Measurements from ENCODE around the gene PVALB. TPM values are rescaled to one million over a fixed set of nuclear protein-coding genes. Genes with fewer than 3 reads are reported as not detected.

The PVALB gene, protein sequence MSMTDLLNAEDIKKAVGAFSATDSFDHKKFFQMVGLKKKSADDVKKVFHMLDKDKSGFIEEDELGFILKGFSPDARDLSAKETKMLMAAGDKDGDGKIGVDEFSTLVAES
- polyA plus RNA-seq (2013, experiment 1 of 2; ENCODE audit: insufficient read length): not detected
- polyA plus RNA-seq (2013, experiment 2 of 2; ENCODE audit: insufficient read length): not detected

DNA sequence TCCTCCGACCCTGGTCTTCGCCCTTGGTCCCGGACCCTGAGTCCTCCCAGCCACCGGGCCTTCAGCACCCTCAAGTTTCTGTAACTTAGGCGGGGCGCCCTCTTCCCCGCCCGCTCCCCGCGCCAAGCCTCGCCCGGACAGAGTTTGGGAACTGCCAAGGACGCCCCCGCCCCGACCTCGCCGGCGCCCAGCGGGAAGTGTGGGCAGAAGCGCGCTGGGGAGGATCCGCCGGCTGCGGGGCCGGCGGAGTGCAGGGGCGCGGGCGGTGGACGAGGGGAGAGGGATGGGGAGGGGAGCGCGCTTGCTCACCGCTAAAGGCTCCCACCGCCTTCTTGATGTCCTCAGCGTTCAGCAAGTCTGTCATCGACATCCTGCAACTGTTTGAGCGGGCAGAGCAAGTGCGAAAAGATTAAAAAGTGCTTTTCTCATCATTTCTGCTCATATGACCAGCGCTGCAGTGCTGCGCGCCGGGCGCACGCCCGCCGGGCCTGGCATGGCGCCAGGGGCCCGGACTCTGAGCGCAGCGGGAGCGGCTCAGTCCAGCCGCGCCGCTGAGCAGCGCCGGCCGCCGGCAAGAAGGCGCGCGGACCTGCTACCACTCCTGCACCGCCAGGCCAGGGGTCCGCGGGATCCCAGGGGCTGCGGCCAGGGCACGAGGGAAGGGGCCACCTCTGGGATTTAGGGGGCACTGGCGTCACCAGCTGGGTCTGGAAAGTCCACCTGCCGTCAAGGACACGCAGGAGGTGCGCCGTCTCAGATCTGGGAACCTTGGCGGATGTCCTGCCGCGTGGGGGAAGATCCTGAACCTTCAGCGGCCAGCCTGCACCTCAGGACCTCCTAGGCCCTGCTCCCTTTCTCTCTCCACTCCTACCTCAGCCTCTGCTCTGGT is at the start of gene PVALB:
TSS of gene PVALB (minus strand) at position 400 of the 889 bp plus-strand sequence. CDS start at position 370, 30 bp downstream.
- peak; percentile 9 for DNase-seq

DNA sequence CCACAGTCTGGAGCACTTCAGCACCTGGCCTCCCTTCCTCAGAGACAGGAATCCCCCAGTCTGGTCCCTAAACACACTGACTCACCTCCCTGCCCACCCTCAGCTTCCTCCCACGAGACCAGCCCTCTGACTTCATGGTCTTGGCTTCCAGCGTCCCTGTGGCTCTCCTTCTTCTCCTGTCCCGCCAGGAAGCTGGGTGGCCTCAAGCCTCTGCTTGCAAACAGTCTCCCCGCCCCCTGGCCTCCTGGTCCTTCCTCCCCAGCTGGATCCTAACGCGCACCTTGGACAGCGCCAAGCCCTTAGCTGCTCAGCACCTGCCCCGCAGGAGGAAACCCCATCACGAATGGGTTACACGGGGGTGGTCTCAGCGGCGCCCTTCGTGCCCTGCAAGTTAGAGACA is 48.5 kb upstream of the PVALB start:
- no peak for DNase-seq

DNA sequence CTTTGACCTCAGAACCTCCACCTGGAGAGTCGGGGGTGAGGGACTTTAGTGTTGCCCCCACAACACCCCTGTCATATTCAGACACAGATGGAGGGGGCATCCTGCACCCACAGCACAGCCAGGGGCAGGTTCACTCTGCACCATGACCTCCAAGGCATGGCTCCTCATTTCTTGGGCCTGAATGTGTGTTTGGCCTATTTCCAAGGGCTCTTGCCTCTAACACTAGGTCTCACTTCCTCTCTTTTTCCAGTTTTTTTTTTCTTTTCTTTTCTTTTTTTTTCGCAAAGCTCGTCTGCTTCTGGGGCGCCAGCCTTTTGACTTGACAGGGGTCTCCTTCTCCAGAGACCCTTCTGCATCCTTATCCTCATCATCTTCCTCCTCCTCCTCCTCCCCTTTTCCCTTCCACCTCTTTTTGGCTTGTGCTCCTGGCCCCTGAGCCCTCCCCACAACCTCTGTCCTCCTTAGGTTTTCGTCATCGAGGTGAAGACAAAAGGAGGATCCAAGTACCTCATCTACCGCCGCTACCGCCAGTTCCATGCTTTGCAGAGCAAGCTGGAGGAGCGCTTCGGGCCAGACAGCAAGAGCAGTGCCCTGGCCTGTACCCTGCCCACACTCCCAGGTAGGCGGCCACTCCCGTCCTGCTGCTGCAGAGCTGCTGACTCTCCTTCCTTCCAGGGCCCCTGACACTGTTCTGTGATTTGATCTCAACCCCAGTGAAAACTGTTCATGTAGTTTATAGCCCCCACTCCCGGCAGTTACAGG is 47.8 kb upstream of the PVALB start:
- DNase-seq: no peak

DNA sequence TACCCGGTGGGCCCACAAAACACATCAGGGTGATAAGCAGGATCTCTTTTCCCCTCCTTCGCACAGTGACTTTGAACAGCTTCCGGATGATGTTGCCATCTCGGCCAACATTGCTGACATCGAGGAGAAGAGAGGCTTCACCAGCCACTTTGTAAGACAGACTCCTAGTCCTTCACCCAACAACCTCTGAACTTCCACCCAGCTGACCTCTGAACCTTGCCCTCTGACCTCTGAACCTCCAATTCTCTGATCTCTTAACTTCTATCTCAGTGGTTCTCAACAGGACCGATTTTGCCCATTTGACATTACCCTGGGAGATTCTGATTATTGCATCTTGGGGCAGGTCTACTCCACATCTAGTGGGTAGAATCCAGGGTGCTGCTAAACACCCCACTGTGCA is 47.1 kb upstream of the PVALB start:
- no peak for DNase-seq

DNA sequence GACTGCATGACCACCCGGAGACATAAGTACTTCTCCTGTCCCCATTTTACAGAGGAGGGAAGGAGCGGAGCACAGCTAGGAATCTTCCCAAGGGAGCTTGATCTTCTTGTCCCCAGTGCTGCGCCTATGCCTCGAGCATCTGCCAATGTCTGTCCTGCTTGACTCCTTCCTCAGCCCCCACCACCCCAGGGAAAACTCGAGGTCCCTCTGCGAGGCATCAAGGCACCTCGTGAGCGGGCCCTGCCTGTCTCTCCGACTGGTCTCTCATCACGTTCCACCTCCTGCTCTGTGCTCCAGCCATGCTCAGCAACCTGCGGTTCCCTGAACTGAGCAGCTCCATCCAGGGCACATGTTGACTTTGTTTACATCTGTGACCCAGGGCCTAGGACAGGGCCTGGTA is 46.4 kb upstream of the PVALB start:
- no peak for DNase-seq

DNA sequence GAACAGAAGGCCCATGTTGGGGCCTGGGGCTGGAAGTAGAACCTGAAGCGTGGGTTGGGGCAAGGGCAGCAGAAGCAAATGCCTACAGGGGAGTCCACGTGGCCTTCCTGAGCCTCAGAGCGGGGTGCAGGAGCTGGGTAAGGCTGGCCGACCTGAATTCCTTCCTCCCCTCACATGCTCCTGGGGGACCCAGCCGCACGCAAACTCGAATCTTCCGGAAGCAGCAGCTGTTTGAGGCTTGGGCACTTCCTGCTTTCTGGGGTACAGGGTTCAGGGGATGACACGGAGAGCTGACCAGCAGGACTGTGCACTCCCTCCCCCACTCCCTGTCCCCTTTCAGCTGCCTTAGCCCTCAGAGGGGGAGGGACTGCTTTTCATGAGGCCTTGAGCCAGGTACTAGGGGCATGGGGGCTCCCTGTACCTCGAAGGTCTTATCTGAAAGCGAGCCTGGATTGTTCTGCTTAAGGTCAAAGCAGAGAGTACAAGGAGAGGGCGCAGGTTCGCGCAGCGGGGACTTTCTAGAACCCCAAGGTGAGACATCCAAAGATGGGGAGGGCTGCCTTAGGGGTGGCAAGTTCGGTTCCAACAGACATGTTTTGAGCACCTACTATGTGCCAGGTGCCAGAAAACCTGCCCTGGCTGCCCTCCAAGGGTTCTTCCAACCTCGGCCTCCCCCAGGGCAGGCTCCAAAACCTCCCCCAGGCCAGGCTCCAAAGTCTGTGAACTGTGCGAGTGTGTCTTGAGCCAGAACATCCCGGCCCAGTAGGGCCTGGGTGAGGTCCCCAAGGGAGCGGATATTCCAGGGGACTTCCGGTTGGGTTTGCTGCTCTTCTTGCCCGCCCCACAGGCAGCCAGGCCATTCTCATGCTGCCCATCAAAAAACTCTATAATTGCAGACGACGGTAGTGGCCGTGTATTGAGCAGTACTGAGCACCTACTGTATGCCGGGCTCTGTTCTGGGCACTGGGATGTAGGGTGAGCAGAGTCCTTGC is 45.7 kb upstream of the PVALB start:
- DNase-seq: no peak

DNA sequence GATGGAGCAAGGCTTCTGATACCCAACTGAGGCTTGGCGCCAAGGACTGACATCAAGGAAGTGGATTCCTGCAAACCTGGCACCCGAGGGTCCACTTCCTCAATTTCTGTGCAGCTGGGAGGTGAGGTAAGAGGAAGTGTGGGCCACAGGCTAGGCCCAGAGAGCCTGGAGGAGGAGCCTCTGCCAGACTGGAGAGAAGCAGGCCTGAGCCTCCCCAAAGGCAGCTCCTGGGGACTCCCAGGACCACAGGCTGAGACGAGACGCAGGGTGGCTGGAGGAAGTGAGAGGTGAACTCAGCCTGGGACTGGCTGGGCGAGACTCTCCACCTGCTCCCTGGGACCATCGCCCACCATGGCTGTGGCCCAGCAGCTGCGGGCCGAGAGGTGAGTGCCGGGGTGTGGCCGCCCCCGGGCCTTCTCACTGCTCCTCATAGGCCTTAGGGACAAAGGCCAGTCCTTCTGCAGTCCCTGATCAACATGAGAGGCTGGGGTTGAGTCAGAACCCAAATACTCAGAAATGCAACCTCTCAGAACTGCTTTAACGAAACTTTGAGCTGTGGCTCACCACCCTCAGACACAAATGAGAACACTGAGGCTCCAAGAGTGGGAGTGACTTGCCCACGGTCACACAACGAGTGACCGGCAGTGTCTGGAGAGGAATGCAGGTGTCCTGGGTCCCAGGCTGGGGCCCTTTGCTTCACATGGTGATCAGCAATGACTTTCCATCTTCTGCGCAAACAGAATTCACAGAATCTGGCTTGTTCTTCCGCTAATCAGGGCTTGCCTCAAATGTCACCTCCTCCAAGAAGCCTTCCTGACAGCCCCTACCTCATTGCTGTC is 44.2 kb upstream of the PVALB start, which contains the start of gene NCF4:
TSS of gene NCF4 (plus strand) at position 186 of the 839 bp plus-strand sequence. CDS start at position 352, 166 bp downstream.
- no peak for DNase-seq

DNA sequence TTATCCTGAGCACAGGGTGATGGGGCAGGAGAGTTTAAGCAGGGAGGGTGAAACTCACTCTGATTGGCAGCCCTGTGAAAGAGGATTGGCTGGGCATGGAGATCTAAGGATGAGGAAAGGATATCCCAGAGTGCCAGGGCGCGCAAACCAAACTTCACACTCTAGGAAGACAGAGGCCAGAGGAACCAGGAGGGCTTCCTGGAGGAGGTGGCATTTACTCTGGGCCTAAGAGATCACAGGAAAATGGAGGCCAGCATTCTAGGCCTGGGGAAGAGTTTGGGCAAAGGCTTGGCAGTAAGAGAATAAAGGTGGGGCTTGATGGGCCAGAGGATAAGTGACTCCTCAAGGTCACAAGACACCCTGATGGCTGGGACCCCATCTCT is 43.6 kb upstream of the PVALB start:
- no peak for DNase-seq

DNA sequence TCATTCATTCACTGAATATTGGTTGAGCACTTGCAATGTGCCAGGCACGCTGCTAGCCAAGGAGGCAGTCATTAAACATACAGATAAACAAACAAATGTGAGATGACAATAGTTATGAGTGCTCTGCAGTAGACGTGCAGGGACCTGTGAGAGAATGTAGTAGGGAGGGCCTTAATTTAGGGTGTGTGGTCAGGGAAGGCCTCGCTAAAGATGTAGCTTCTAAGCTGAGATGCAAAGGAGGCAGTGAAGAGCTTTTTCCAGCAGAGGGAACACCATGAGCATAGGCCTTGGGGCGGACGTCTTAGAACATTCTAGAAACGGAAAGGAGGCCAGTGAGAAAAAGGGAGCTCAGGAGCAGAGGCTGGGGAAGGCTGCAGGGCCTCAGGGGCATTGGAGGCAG is 43.2 kb upstream of the PVALB start:
- no peak for DNase-seq

DNA sequence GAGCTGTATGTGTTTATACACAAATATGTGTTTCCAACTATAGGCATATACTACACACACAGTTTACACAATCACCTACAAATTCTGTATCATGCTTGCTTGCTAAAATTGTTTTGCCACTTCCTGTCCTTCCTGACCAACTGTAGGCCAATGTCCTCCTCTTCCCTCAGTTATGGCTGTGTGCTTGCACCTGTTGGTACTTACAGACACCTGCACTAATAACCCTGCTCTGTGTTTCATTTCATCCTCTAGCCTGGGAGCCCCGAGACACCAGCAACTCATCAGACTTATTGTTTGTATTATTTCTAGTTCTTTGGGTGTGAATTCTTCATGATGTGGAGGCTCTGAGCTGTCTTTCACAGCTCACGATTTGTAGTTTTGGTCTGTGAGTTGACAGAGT is 42.1 kb upstream of the PVALB start:
- DNase-seq: no peak

DNA sequence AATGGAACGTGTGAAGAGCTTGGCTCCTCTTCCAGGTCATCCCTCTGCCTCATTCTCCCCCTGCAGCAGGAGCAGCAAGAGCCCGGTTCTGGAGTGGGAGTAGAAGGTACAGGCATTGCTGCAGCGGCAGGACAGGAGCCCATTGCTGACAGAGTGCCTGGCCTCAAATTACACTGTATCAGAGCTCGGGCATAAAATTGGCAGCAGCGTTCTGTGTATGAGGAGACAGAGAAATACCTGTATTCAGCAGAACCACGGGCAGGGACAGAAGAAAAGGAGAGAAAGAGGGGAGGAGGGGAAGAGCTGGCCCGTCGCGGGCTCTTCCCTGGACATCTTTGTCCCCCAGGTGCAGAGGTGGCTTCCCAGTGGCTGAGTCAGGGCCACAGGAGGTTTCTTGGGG is 41.3 kb upstream of the PVALB start:
- DNase-seq: no peak

DNA sequence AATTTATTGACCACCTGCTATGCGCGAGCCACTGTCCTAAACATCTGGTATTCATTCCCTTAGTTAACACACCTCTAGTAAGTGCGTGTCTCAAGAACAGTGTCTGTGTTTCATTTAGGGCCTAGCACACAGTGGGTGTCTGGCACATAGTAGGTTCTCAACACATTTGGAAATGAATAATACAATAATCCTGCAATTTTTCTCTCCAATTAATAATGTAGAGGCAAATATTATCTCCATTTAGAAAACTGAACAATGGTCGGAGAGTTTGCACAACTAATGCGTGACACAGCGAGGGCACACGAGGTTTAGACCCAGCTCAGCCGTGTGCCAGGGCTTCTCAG is 39.9 kb upstream of the PVALB start:
- DNase-seq: no peak

DNA sequence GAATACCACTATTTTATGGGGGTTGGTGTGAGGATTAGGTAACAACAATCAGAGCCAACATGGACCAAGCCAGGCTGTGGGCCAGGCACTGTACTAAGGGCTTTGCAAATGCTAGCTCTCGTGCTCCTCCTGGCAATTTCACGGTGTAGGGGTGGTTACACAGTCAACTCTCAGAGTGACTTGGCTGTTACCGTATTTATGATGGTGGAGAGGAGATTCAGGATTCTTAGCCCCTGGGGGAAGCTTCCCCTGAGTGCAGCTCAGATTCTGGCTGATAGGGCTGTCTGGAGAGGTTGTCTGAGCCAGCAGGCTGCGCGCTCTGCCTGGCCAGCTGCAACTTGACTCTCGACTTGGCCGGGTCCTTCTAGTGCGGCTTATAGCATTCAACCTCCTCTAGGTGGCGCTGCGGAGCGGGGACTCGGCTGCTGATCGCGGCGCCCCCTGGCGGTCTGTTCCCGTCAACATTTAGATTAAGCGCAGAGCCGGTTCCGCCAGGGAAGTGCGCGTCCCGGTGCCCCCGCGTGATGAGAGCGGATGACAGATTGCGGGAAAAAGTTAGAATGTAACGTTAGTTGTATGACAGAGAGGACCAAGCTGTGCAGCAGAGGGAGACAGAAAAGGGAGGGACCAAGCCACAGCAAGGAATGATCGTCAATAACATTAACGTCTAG is 39.4 kb upstream of the PVALB start:
- peak; percentile 75 for DNase-seq

DNA sequence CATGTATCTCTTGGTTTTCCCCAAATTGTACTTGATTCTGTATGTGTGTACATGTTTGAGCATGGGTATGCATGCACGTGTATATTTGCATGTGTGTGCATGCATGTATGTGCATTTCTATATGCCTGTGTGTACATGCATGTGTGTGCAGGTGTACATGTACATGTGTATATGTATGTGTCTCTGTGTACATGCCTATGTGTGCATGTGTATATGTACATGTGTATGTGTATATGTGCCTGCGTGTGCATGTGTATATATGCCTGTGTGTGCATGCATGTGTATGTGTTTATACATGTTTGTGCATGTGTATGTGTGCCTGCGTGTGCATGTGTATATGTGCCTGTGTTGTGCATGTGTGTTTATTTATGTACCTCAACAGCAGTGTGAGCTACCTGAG is 38.6 kb upstream of the PVALB start:
- DNase-seq: no peak

DNA sequence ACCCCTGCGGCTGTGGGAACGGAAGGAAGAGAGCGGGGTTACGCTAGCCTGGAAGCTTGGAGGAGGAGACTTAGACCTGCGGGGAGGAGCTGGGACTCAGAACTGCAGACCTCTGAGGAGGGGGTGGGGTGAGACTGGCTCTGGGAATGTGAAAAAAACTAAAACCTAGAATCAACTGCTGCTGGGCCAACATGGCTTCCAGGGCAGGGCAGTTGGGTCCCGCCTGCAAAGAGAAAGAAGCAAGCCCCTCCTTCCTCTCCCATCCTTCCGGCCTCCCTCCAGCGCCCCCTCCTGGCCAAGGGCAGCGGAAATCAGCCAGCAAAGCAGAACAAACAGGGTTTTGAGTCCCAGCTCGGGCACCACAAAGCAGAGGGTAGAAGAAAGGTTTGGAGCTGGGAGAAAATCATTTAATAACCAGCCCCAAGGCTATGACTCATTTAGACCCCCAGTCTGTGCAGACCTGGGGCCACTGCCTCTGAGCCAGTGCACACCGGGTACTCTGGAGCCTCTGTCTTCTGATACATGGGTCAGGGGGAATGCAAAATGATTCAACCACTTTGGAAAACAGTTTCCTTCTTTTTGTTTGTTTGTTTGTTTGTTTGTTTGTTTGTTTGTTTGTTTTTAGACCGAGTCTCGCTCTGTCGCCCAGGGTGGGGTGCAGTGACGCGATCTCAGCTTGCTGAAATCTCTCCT is 36.7 kb upstream of the PVALB start:
- DNase-seq: peak; percentile 54

DNA sequence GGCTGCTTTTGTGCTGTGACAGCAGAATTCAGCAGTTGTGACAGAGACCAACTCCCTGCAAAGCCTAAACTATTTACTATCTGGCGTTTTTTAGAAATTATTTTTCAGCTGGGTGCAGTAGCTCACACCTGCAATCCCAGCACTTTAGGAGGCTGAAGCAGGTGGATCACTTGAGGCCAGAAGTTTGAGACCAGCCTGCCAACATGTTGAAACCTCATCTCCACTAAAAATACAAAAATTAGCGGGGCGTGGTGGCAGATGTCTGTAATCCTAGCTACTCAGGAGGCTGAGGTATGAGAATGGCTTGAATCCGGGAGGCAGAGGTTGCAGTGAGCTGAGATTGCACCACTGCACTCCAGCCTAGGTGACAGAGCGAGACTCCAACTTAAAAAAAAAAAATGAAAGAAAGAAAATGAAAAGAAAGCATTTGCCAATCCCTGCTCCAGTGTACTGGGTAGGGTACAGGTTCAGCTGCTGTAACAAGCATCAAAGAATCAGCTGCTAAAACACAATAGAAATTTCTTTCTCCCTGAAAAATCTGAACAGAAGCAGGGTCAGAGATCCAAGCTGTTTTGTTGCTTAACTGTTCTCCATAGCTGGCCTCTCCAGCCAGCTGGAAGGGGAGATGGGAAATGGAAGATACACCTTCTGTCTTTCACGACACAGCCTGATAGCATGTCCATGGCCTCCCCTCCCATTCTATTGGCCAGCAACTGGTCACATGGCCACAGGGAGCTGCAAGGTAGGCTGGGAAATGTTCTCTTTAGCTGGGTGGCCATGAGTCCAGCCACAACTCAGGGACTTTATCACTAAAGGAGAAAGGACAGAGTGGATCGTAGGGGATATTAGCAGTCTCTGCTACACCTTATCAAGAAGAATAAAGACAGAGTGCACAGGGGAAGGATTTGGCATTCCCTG is 35.5 kb upstream of the PVALB start:
- DNase-seq: no peak

DNA sequence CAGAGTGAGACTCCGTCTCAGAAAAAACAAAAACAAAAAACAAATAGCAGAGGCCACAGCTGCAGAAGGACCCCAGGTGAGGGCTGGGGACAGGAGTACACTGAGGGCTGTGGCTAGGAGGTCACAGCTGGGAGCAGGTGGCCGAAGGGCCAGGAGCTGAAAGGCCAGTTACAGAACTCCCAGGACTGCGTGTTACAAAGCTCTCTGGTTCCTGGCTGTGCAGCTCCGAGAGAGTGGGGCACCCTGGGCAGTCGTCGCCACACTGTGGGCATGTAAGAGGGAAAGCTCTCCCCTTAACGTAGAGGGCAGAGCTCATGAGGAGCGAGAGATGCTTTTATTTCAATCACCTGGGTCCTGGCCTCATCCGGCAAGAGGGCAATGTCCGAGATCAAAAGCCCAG is 33.8 kb upstream of the PVALB start:
- no peak for DNase-seq

DNA sequence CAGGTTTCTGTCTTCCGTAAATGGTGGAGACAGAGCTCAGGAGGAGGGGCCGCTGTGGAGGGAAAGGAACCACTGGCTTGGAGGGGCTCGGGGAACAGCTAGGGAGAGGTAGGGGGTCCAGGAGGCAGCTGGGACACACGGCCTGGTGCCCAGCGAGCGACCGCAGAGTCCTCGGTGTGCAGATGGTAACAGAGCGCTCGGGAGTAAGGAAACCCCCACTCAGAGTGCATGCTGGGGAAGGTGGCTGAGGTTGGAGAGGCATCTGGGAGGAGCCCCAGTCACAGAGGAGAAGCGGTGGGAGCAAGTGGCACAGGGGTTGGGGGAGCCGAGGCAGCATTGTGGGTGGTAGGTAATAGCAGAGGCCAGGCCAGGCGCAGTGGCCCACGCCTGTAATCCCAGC is 33.2 kb upstream of the PVALB start:
- no peak for DNase-seq

DNA sequence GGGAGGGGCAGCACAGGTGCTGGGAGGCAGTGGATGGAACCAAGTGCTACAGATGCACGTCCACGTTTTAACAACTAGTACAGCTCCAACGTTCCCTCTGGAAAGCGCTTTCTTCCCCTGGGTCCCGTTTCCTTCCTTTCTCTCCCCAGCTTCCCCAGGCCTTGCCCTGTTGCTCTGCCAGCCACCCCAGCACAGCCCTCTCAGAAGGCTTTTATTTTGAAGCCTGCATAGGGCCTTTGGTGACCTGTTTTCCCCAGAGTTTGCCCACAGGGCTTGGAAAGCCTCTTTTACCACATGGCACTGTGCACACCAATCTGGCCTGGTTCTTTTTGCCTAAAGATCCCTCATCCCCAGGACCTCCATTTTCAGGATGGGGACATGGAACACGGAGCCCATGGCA is 30.1 kb upstream of the PVALB start:
- no peak for DNase-seq
